Endodermal cell (in vitro differentiated cells): ENCODE data around the gene SLAMF1. TPM values are rescaled to one million over a fixed set of nuclear protein-coding genes. Genes with fewer than 3 reads are reported as not detected.
A peak's percentile ranks its signal among the peaks of the same experiment; 100 is the strongest.

ENCODE experiments used
- DNase-seq: peaks from one replicate; pipeline ENCODE4 v3.0.0-alpha.2; 2017
- H3K27ac ChIP-seq: 2 replicates; pipeline ENCODE4 v1.5.1; 2013; ENCODE audit warnings: mild to moderate bottlenecking, low read depth, low read length, moderate library complexity
- H3K27me3 ChIP-seq: 2 replicates; pipeline ENCODE4 v1.6.1; 2013; ENCODE audit warnings: mild to moderate bottlenecking, low read length, moderate library complexity; ENCODE audit not compliant: insufficient read depth, control insufficient read depth, poor library complexity, severe bottlenecking
- H3K36me3 ChIP-seq: 2 replicates; pipeline ENCODE4 v1.7.0; 2013; ENCODE audit warnings: mild to moderate bottlenecking, low read length, moderate library complexity; ENCODE audit not compliant: control insufficient read depth, insufficient read depth
- H3K4me1 ChIP-seq: one replicate; pipeline ENCODE4 v1.7.0; 2013; ENCODE audit warnings: low read length; ENCODE audit not compliant: control insufficient read depth, insufficient read depth
- H3K4me3 ChIP-seq: 2 replicates; pipeline ENCODE4 v1.5.1; 2013; ENCODE audit warnings: mild to moderate bottlenecking, low read length, moderate library complexity
- H3K9ac ChIP-seq: 2 replicates; pipeline ENCODE4 v1.6.1; 2013; ENCODE audit warnings: mild to moderate bottlenecking, low read length, moderate library complexity; ENCODE audit not compliant: poor library complexity, severe bottlenecking; ENCODE audit errors: extremely low read depth
- H3K9me3 ChIP-seq: 2 replicates; pipeline ENCODE4 v1.6.1; 2013; ENCODE audit warnings: mild to moderate bottlenecking, low read length, moderate library complexity; ENCODE audit not compliant: control insufficient read depth
- H3K27ac Mint-ChIP-seq: 2 replicates; pipeline ENCODE4 v1.8.0; 2020; ENCODE audit warnings: mixed read lengths
- H3K27me3 Mint-ChIP-seq: 2 replicates; pipeline ENCODE4 v1.8.0; 2021; ENCODE audit warnings: mild to moderate bottlenecking, mixed read lengths; ENCODE audit not compliant: insufficient read depth
- H3K36me3 Mint-ChIP-seq: 2 replicates; pipeline ENCODE4 v1.8.0; 2020; ENCODE audit warnings: low read depth, mixed read lengths
- H3K4me1 Mint-ChIP-seq: 2 replicates; pipeline ENCODE4 v1.8.0; 2020; ENCODE audit warnings: mixed read lengths
- H3K4me3 Mint-ChIP-seq: 2 replicates; pipeline ENCODE4 v1.8.0; 2020; ENCODE audit warnings: mild to moderate bottlenecking, moderate library complexity, mixed read lengths
- H3K9me3 Mint-ChIP-seq: 2 replicates; pipeline ENCODE4 v1.8.0; 2020; ENCODE audit warnings: mild to moderate bottlenecking, mixed read lengths
- CTCF ChIP-seq: fragments of 200-600 bp; sonication (generic); conservative IDR thresholded peaks from 2 replicates; pipeline ENCODE4 v1.5.0; 2021; ENCODE audit warnings: antibody characterized with exemption, mild to moderate bottlenecking
- WGBS, 2 experiments: methylation state at CpG; one replicate each; pipeline versions ENCODE4 v1.1.5 to v1.1.7; 2013; ENCODE audit warnings: missing lambda C conversion rate in 2 of 2, mixed read lengths in 1 of 2; ENCODE audit not compliant: insufficient coverage in 1 of 2, insufficient read length in 1 of 2; 5-methylcytosine and 5-hydroxymethylcytosine counted together
- total RNA-seq, 2 donors: library from RNA; stranded (reverse); fragmentation: NEBNext Ultra II Directional in 1 of 2; extraction: Animal tissue kit (Norgen Biotek cat#: 25700) in 1 of 2; gene quantifications; 2 replicates in 1 of 2; 3 replicates in 1 of 2; pipeline ENCODE4 v1.2.1, GENCODE V29; 2021

The SLAMF1 gene
- total RNA-seq, 2 donors from 2014 or later = not detected

GRCh38 chr1:160657250-160657781 is 10.5 kb upstream of the SLAMF1 start:
- peaks cover 18% of the 10 kb centered on the region for H3K9me3 ChIP-seq
- no peak for DNase-seq
- no peaks in the 10 kb centered on the region for H3K27me3 Mint-ChIP-seq
- H3K4me3 Mint-ChIP-seq = no peak overlapping the region
- H3K27me3 ChIP-seq = no peaks in the 10 kb centered on the region
- H3K36me3 ChIP-seq = no peaks in the 10 kb centered on the region
- peaks cover 18% of the 10 kb centered on the region for H3K9me3 Mint-ChIP-seq
- H3K36me3 Mint-ChIP-seq = no peaks in the 10 kb centered on the region
- H3K9ac ChIP-seq = peak overlapping the region; percentile 46
- H3K4me1 Mint-ChIP-seq = peaks cover 64% of the 10 kb centered on the region
- 82 to 85% methylated on average over 3 to 5 of the region's 5 CpGs for WGBS, 2 experiments
- TF ChIP-seq CTCF = no peak
- H3K27ac Mint-ChIP-seq = peak overlapping the region; percentile 83
- H3K27ac ChIP-seq = no peak overlapping the region
- H3K4me3 ChIP-seq = no peak overlapping the region
- peaks cover 22% of the 10 kb centered on the region for H3K4me1 ChIP-seq

- Mint-ChIP-seq H3K4me1 (peaks cover 66% of the 10 kb centered on the region), H3K27ac (no peak overlapping the region), H3K9me3 (peaks cover 18% of the 10 kb centered on the region), H3K4me3 (no peak overlapping the region), H3K27me3 (no peaks in the 10 kb centered on the region), H3K36me3 (no peaks in the 10 kb centered on the region)
- Histone ChIP-seq H3K27ac (no peak overlapping the region), H3K4me3 (no peak overlapping the region), H3K27me3 (no peaks in the 10 kb centered on the region), H3K9ac (no peak overlapping the region), H3K36me3 (no peaks in the 10 kb centered on the region), H3K4me1 (peaks cover 23% of the 10 kb centered on the region), H3K9me3 (peaks cover 18% of the 10 kb centered on the region)
- DNase-seq = peak; percentile 5
- TF ChIP-seq CTCF = no peak
- 96% methylated on average over 3 of the region's 3 CpGs; no CpG with 5 or more reads in 1 of the 2 experiments for WGBS, 2 experiments
Measured at GRCh38 chr1:160656737-160657136, 9.9 kb upstream of the SLAMF1 start.

- Histone ChIP-seq H3K27me3 (no peaks in the 10 kb centered on the region), H3K9ac (no peak overlapping the region), H3K9me3 (peaks cover 8% of the 10 kb centered on the region), H3K4me3 (no peak overlapping the region), H3K36me3 (no peaks in the 10 kb centered on the region), H3K27ac (no peak overlapping the region), H3K4me1 (peaks cover 32% of the 10 kb centered on the region)
- no peaks in the 10 kb centered on the region for H3K27me3 Mint-ChIP-seq
- no peaks in the 10 kb centered on the region for H3K36me3 Mint-ChIP-seq
- peak overlapping the region; percentile 93 for H3K27ac Mint-ChIP-seq
- no peak for DNase-seq
- H3K4me1 Mint-ChIP-seq = peaks cover 74% of the 10 kb centered on the region
- H3K4me3 Mint-ChIP-seq = no peak overlapping the region
- H3K9me3 Mint-ChIP-seq = peaks cover 6% of the 10 kb centered on the region
- 87 to 89% methylated on average over 1 to 2 of the region's 2 CpGs for WGBS, 2 experiments
- no peak for TF ChIP-seq CTCF
Measured at GRCh38 chr1:160653620-160654016, 6.8 kb upstream of the SLAMF1 start.
